AG09319 (cell line): Measurements from ENCODE around the gene LFNG.
"Not testable (repeated sequence)": the region's sequence is repeated elsewhere in the genome, so short reads cannot be mapped to it uniquely, and the experiment has no call there.

Source experiments
- DNase-seq: peaks from one replicate; pipeline ENCODE4 v3.0.0-alpha.2; 2010; ENCODE audit warnings: low read depth; ENCODE audit errors: extremely low read depth
- CTCF ChIP-seq: IDR thresholded peaks from 2 replicates; pipeline ENCODE4 v1.5.1; 2011; ENCODE audit warnings: low read depth, mild to moderate bottlenecking, inconsistent platforms, low read length, moderate library complexity

The LFNG gene

GRCh38 chr7:2528481-2529095 lies 9.0 kb downstream of the LFNG start:
- TF ChIP-seq CTCF: no peak
- DNase-seq: no peak

DNA sequence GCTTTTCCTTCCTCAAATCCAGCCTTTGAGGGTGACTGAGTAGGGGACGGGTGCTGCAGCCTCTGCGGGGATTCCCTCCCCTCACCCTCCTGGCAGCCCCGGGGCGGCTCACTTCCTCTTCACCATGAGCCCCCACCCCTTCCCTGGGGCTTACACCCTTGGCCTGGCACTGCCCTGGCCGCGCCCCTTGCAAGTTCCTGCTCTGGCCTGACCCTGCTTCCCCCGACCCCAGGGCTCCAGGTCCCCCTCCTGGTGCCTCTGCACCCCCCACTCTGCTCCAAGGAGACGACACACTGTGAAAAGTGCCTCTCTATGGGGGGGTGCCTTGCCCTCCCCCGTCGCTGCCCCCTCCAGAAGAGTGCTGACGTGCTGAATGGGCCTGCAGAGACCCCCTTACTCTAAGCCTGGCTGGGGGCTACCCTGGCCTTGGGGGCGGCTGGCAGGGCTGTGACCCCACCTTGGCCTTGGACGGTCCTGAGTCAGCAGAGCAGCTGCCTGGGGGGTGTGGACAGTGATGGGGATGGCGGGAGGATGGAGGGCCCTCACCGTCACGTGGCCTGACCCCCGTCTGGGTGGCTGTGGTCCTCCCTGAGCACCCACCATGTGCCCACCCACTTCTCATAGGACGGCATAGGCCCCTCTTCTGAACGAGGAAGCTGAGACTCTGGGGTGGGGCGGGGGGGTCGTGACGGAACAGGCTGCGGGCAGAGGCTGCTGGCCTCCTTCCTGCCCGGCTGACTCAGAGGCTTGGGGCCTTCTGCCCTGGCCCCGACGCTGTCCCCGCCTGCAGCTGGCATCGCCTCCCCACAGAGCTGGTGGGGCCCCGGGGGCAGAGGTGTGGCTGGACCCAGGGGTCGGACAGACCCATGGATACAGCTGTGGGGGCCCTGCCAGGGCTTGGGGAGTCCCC lies 9.8 kb downstream of the LFNG start:
- DNase-seq: no peak
- no peak for TF ChIP-seq CTCF

- no peak for TF ChIP-seq CTCF
- no peak for DNase-seq
Measured at GRCh38 chr7:2530071-2530987, 10.8 kb downstream of the LFNG start.

DNA sequence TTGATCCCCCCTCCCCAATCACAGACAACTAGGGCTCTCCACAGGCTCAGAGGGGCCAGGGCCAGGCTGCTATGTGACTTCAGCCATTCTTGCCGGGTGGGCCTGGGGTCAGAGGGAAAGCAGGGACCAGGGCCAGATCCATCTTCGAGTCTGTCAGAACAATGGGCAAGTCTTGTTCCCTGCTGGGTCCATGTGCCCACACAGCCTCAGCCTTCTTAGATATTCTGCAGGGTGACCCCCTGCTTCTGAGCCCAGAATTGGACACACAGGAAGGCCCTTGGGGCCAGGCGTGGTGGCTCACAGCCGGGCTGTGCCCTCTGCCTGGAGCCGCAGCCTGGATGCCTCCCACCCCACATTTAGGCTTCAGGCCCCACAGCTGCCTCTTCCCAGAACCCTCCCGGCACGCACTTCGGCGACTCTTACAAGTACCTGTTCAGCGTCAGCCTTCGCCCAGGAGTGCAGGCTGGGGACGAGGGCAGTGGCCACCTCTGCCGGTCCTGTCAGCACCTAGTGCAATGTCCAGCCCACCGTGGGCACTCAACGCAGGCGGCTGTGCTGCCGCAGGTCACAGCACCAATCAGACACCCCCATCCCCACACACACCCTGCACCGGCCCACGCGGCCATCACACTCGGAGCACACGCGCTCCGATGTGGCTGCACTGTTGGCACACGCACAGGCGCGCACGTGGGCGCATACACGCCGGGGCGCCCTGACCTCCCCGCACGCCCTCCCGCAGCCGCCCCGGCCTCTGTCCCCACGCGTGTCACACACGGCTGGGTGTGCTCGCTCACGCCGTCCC lies 11.6 kb downstream of the LFNG start:
- not testable (repeated sequence) for DNase-seq

GRCh38 chr7:2531796-2532110 lies 12.2 kb downstream of the LFNG start:
- DNase-seq: not testable (repeated sequence)

- DNase-seq: not testable (repeated sequence)
Measured at GRCh38 chr7:2532199-2532772, 12.7 kb downstream of the LFNG start.

- DNase-seq: not testable (repeated sequence)
Measured at GRCh38 chr7:2532816-2533215, 13.2 kb downstream of the LFNG start.

DNA sequence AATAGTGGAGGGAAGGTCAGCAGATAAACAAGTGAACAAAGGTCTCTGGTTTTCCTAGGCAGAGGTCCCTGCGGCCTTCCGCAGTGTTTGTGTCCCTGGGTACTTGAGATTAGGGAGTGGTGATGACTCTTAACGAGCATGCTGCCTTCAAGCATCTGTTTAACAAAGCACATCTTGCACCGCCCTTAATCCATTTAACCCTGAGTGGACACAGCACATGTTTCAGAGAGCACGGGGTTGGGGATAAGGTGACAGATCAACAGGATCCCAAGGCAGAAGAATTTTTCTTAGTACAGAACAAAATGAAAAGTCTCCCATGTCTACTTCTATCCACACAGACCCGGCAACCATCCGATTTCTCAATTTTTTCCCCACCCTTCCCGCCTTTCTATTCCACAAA lies 14.0 kb downstream of the LFNG start:
- not testable (repeated sequence) for DNase-seq

- not testable (repeated sequence) for DNase-seq
Measured at GRCh38 chr7:2534214-2534613, 14.6 kb downstream of the LFNG start.

DNA sequence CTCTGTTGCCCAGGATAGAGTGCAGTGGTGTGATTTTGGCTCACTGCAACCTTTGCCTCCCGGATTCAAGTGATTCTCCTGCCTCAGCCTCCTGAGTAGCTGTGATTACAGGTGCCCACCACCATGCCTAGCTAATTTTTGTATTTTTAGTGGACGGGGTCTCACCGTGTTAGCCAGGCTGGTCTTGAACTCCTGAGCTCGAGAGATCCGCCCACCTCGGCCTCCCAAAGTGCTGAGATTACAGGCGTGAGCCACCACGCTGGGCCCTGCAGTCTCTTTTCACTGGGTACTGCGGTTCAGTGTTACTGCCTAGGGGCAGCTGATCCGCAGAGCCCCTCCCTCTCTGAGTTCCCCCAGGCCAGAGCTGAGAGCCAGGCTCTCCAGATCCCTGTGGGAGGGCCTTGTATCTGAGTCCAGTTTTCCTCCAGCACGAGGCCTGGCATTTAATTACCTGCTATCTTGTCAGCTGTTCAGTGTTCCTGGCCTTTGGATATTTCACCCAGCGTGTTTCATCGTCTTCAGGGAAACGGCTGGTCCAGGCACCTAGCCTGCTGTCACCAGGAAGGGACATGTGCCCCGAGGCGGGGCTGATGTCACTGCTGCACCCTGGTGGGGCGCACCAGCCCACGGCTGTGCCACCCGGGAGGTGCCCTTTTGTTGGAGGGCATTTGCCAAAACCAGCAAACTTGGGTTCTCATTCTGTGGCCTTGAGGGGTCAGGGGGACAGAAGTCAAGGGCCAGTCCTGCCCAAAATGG lies 16.5 kb downstream of the LFNG start:
- not testable (repeated sequence) for DNase-seq
